Measurements from ENCODE around the gene KCNIP3.
"Not testable (repeated sequence)": the region's sequence is repeated elsewhere in the genome, so short reads cannot be mapped to it uniquely, and the experiment has no call there.

- not testable (repeated sequence) for TF ChIP-seq CTCF, POLR2A (IDR thresholded peaks at IDR 0.05)
Measured at GRCh38 chr2:95415561-95415960, 118.4 kb downstream of the KCNIP3 start.

Data from esophagus squamous epithelium (tissue), 4 donors.